ENCODE measurements around the gene ZNRF3.
A peak's percentile ranks its signal among the peaks of the same experiment; 100 is the strongest.

ZNRF3 gene

GRCh38 chr22:28955817-28956216, 72.4 kb downstream of the ZNRF3 start:
- DNase-seq, result no peak

DNA sequence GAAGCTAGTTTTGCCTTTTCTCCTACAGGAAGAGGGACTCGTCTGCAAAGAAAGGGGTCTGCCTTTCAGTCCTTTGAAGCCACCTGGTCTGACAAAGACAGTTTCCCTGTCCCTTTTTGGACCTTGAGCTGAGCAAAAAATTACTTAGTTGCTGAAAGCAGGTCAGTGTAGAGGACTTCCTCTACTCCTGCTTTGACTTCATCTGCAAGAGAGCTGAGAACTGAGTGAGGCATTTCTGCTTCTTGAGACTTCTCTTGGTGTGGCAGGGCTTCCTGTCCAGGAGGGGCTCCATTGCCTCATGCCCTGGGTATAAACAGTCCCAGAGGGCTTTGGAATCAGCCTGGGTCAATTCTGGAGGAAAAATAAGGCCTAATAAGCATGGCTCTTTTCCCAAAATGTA, 73.1 kb downstream of the ZNRF3 start:
- DNase-seq, result no peak

DNA sequence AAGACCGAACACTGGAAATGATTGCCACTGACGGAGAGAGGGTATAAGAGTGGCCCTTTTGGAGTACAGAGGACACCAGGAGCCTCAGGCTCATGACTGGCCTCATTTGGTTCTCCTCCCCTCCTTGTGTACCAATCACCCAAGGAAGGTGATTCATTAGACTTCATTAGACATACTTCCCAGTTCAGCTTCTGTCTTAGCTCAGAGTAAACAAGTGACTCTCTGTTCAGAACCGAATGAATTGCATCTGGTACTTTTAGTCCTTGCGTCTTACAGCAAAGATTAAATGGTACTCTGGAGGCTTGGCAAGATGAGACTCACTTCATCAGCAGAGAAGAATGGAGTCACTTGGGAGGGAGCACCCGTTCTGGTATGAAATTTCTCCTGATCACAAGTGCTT, 75.2 kb downstream of the ZNRF3 start:
- no peak for DNase-seq

GRCh38 chr22:28962042-28962554, 78.7 kb downstream of the ZNRF3 start:
- no peak for DNase-seq

GRCh38 chr22:28963362-28963761, 80.0 kb downstream of the ZNRF3 start:
- DNase-seq, result no peak

DNA sequence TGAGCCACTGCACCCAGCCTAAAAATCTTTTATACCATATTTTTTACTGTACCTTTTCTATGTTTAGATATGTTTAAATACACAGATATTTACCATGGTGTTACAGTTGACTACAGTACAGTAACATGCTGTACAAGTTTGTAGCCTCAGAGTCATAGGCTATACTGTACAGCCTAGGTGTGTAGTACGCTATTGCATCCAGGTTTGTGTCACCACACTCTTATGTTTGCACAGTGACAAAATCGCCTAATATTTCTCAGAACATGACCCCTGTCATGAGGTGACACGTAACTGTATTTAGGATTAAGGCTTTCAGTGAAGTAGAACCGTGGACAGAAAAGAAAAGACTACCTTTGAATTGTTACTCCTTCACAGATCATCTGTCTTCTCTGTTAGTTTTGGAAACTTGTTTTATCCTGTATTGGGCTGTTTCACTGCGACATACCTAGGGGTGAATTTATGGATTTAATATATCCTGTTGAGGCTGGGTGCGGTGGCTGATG, 83.8 kb downstream of the ZNRF3 start:
- no peak for DNase-seq

DNA sequence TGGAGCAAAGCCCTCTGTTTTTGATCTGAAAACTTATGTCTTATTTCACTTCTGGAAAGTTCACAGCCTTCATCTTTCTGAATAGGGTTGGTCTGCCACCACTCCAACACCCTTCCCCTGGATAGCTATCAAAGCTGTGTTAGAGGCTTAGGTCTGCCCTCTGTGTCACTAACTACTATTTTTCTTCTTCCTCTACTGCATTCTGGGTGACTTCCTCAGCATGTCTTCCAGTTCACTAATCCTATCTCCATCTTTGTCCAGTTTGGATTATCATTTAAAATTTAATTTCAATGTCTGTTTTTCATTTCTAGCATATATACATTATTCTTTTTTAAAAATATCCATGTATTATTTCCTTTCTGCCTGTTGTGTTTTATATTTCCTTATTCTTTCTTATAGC, 84.6 kb downstream of the ZNRF3 start:
- no peak for DNase-seq

- no peak for DNase-seq
Measured at GRCh38 chr22:28969401-28970168, 86.2 kb downstream of the ZNRF3 start.

DNA sequence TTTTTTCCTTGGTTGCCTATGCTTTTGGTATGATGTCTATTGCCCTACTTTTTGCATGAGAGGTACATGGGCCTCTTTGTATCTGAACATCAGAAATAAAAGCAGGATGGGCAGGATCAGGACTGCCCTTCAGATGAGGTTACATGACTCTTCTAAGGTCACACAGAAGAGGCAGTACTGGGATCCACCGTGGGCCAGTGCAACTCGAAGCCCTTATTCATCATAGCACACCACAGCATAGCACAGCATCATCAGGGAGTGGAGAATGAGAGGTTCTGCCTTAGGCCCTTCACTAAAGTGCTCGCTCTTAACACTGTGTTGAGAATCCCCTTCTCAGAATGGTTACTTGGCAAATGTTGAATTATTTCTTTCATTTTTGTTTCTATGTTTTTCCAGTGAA, 90.0 kb downstream of the ZNRF3 start:
- DNase-seq, result no peak

DNA sequence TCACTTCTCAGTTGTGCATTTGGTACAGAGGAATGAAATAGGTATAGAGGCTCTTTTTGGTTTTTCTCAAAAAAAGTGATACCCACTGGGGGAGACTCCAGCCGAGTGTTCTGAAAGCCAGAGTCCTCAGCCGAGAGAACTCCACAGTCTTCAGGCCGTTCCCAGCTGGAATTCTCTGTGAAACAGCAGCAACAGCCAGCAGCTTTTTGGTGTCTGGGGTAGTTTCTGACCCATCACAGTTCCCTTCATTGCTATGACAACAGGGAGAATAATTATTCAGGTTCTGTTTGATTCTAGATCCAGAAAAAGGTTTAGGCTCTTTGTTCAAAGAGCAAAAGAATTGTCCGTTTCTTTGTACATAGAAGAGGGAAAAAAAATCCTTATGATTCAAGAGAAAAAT, 93.7 kb downstream of the ZNRF3 start:
- no peak for DNase-seq

- DNase-seq, result peak in 1 of 2 experiments; percentile 4
Measured at GRCh38 chr22:28977481-28977971, 94.2 kb downstream of the ZNRF3 start.

GRCh38 chr22:28978158-28978557, 94.8 kb downstream of the ZNRF3 start:
- DNase-seq, result peak; percentile 11 to 40

DNA sequence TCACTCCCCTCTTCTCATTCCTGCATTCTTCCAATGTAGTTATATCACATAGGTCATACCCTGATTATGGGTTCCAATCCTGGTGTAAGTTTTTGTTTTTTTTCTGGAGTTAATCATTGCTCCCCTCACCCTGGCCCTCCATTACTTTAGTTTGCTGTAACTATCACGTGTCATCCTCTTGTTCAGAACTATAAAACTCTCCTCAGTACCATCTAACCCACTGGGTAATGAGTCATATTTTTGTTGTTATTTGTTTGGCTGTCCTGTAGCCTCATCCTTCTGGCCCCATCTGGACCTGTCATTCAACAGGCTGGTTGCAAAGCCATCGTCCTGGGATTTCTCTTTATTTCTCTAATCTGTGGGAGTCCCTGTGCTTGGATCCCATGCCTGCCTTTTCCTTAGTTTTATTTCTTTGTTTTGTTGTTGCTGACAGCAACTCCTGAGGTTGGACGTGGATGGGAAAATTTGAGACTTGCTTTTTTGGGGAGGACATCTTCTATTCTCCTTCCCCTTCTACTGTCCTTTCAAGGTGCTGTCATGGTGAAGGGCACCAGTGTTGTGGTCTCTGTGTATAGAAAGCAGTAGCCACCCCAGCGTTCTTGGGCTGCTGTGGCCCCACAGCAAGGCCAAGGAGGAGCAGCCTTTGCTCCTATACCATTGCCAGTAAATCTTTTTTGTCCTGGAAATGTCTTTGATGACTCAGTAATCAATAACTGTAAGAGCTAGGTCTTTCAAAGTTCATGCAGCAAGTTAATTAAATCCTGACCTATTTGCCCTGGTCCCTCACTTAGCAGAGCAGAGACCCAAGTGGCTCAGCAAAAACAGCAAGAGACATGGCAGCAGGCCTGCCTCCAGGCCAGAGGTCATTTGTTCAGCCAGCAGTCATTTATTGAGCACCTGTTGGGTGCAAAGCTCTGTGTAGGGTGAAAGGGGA, 95.8 kb downstream of the ZNRF3 start:
- DNase-seq, result no peak

GRCh38 chr22:28980326-28980725, 97.0 kb downstream of the ZNRF3 start:
- no peak for DNase-seq

DNA sequence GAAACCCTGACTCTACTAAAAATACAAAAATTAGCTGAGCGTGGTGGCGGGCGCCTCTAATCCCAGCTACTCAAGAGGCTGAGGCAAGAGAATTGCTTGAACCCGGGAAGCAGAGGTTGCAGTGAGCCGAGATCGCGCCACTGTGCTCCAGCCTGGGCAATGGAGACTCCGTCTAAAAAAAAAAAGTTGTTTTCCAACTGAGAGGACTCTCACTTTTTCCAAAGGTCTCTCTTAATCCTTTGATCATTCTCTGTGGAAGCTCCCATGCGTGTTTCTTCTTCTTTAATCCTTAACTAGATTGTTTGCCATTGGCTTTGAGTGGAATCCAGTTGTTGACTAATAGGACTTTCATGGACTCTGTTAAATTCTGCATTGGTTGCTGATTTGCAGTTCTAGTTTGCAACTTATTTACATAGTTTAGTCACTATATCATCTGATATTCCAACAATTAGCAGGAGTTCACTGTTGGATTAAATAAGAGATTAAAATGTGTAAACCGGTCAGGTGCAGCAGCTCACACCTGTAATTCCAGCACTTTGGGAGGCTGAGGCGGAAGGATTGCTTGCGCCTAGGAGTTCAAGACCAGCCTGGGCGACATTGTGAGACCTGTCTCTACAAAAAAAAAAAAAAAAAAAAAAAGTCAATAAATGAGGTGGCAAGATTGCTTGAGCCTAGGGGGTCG, 98.6 kb downstream of the ZNRF3 start:
- DNase-seq, result no peak

GRCh38 chr22:28983190-28983589, 99.8 kb downstream of the ZNRF3 start:
- no peak for DNase-seq

- no peak for DNase-seq
Measured at GRCh38 chr22:28983788-28984441, 100.5 kb downstream of the ZNRF3 start.

- no peak for DNase-seq
Measured at GRCh38 chr22:28984482-28985158, 101.2 kb downstream of the ZNRF3 start.

GRCh38 chr22:28985581-28986290, 102.4 kb downstream of the ZNRF3 start:
- no peak for DNase-seq

- no peak for DNase-seq
Measured at GRCh38 chr22:28986366-28986765, 103.0 kb downstream of the ZNRF3 start.

GRCh38 chr22:28988457-28988856, 105.1 kb downstream of the ZNRF3 start:
- DNase-seq, result no peak
